ENCODE data around the gene MVK.
"Not testable (repeated sequence)": the region's sequence is repeated elsewhere in the genome, so short reads cannot be mapped to it uniquely, and the experiment has no call there.

Gene MVK

DNA sequence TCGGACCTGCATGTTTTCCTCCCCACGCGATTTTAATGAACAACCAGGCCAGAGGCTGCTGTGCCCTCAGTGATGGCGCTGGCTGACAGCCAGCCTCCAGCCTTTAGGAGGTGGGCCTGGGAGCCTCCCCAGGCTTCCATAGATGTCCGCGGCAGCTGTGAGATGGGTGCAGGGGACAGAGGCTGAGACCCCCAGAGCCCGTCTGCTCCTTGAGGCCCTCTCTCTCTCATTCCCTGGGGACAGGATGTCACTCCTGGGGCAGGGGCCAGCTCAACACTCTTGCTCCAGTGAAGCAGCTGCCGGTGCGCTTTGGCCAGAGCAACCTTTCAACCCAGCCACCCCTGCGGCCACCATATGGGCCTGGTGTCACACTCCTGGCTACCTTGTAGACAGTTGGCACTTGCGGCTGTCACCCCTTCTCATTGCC lies 24.8 kb downstream of the MVK start:
- DNase-seq (ENCODE audit: insufficient read length, low spot score) (no peak), FAIRE-seq (no peak)
- TF ChIP-seq TAF1 (IDR thresholded peaks at IDR 0.05; ENCODE audit: low read depth, low read length) (no peak), SPI1 (IDR thresholded peaks at IDR 0.05; ENCODE audit: low read depth, low read length) (no peak), POU2F2 (IDR thresholded peaks at IDR 0.05; ENCODE audit: low read depth, low read length) (no peak), PAX5 (IDR thresholded peaks at IDR 0.05; ENCODE audit: insufficient read depth, low read length, severe bottlenecking) (no peak), POLR2A (IDR thresholded peaks at IDR 0.05; ENCODE audit: low read depth, low read length) (no peak), POLR2AphosphoS5 (IDR thresholded peaks at IDR 0.05; ENCODE audit: low read depth, low read length) (no peak)

- no peak for TF ChIP-seq PAX5 (IDR thresholded peaks at IDR 0.05; ENCODE audit: insufficient read depth, low read length, severe bottlenecking)
- TF ChIP-seq POLR2A (IDR thresholded peaks at IDR 0.05; ENCODE audit: low read depth, low read length): no peak
- TF ChIP-seq POLR2AphosphoS5 (IDR thresholded peaks at IDR 0.05; ENCODE audit: low read depth, low read length): no peak
- TF ChIP-seq TAF1 (IDR thresholded peaks at IDR 0.05; ENCODE audit: low read depth, low read length): no peak
- DNase-seq (ENCODE audit: insufficient read length, low spot score) (no peak), FAIRE-seq (no peak)
These were observed 25.5 kb downstream of the MVK start for GRCh38 chr12:109599087-109599486.

- TF ChIP-seq POU2F2 (IDR thresholded peaks at IDR 0.05; ENCODE audit: low read depth, low read length): no peak
- no peak for TF ChIP-seq POLR2A (IDR thresholded peaks at IDR 0.05; ENCODE audit: low read depth, low read length)
- no peak for TF ChIP-seq PAX5 (IDR thresholded peaks at IDR 0.05; ENCODE audit: insufficient read depth, low read length, severe bottlenecking)
- no peak for TF ChIP-seq SPI1 (IDR thresholded peaks at IDR 0.05; ENCODE audit: low read depth, low read length)
- TF ChIP-seq TAF1 (IDR thresholded peaks at IDR 0.05; ENCODE audit: low read depth, low read length): no peak
- no peak for TF ChIP-seq POLR2AphosphoS5 (IDR thresholded peaks at IDR 0.05; ENCODE audit: low read depth, low read length)
- FAIRE-seq: no peak
- no peak for DNase-seq (ENCODE audit: insufficient read length, low spot score)
These were observed 26.9 kb downstream of the MVK start for GRCh38 chr12:109600481-109600880.

GRCh38 chr12:109600995-109601394 lies 27.4 kb downstream of the MVK start:
- TF ChIP-seq POLR2AphosphoS5 (IDR thresholded peaks at IDR 0.05; ENCODE audit: low read depth, low read length): no peak
- TF ChIP-seq POU2F2 (IDR thresholded peaks at IDR 0.05; ENCODE audit: low read depth, low read length): no peak
- no peak for TF ChIP-seq TAF1 (IDR thresholded peaks at IDR 0.05; ENCODE audit: low read depth, low read length)
- no peak for TF ChIP-seq SPI1 (IDR thresholded peaks at IDR 0.05; ENCODE audit: low read depth, low read length)
- no peak for FAIRE-seq
- DNase-seq (ENCODE audit: insufficient read length, low spot score): no peak

DNA sequence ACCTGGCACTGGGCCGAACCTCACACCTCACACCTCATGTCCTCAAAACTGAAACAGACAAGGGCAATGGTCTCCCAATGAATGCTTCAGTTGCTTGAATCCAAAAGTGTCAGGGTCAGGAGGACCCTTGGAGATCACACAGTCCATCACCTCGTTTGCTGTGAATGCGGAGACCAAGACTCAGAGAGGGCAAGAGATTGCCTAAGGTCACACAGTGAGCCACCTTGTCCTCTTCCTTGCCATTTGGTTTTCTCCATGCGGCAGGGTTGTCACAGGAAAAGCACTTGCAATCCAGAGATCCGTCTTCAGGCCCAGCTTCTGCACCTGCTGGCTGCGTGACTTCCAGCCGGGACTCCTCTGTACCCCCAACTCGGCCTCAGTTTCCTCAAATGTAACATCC lies 28.0 kb downstream of the MVK start:
- TF ChIP-seq SPI1 (IDR thresholded peaks at IDR 0.05; ENCODE audit: low read depth, low read length) (no peak), POLR2AphosphoS5 (IDR thresholded peaks at IDR 0.05; ENCODE audit: low read depth, low read length) (no peak), POLR2A (IDR thresholded peaks at IDR 0.05; ENCODE audit: low read depth, low read length) (no peak), PAX5 (IDR thresholded peaks at IDR 0.05; ENCODE audit: insufficient read depth, low read length, severe bottlenecking) (no peak), POU2F2 (IDR thresholded peaks at IDR 0.05; ENCODE audit: low read depth, low read length) (no peak), TAF1 (IDR thresholded peaks at IDR 0.05; ENCODE audit: low read depth, low read length) (no peak)
- DNase-seq (ENCODE audit: insufficient read length, low spot score) (no peak), FAIRE-seq (no peak)

DNA sequence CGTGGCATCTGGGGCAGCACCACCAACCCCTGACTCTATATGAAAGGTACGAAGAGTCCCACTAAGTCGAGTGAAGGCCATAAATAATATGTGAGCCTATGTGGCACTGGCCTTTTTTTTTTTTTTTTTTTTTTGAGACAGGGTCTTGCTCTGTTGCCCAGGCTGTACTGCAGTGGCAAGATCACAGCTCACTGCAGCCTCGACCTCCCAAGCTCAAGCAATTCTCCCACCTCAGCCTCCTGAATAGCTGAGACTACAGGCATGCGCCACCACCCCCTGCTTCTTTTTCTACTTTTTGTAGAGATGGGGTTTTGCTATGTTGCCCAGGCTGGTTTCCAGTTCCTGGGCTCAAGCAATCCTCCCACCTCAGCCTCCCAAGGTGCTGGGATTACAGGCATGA lies 28.5 kb downstream of the MVK start:
- FAIRE-seq; DNase-seq (ENCODE audit: insufficient read length, low spot score): not testable (repeated sequence)

DNA sequence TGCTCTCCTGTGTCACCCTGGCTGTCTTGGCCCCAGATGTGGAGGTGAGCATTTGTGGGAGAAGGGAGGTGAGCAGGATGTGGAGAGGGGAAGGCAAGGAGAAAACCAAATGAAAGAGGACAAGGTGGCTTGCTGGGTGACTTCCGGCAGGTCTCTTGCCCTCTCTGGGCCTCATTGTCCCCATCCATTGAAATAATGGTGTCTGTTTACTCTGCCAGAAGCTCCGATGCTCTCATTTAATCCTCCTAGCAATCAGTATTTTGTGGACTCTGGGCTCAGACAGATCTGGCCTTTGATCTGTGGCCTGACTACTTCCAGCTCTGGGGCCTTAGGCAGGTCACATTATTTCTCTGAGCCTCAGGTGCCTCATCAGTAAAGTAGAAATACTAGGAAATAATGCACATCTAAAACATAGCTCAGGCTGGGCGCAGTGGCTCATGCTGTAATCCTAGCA lies 30.6 kb downstream of the MVK start:
- DNase-seq (ENCODE audit: insufficient read length, low spot score): no peak
- FAIRE-seq: no peak
- no peak for TF ChIP-seq POU2F2 (IDR thresholded peaks at IDR 0.05; ENCODE audit: low read depth, low read length)
- no peak for TF ChIP-seq POLR2A (IDR thresholded peaks at IDR 0.05; ENCODE audit: low read depth, low read length)
- TF ChIP-seq SPI1 (IDR thresholded peaks at IDR 0.05; ENCODE audit: low read depth, low read length): no peak
- TF ChIP-seq PAX5 (IDR thresholded peaks at IDR 0.05; ENCODE audit: insufficient read depth, low read length, severe bottlenecking): no peak
- TF ChIP-seq POLR2AphosphoS5 (IDR thresholded peaks at IDR 0.05; ENCODE audit: low read depth, low read length): no peak
- TF ChIP-seq TAF1 (IDR thresholded peaks at IDR 0.05; ENCODE audit: low read depth, low read length): no peak

GRCh38 chr12:109605016-109605415 lies 31.4 kb downstream of the MVK start:
- no peak for FAIRE-seq
- no peak for DNase-seq (ENCODE audit: insufficient read length, low spot score)
- TF ChIP-seq PAX5 (IDR thresholded peaks at IDR 0.05; ENCODE audit: insufficient read depth, low read length, severe bottlenecking) (no peak), POLR2A (IDR thresholded peaks at IDR 0.05; ENCODE audit: low read depth, low read length) (no peak), POLR2AphosphoS5 (IDR thresholded peaks at IDR 0.05; ENCODE audit: low read depth, low read length) (no peak), TAF1 (IDR thresholded peaks at IDR 0.05; ENCODE audit: low read depth, low read length) (no peak), SPI1 (IDR thresholded peaks at IDR 0.05; ENCODE audit: low read depth, low read length) (no peak), POU2F2 (IDR thresholded peaks at IDR 0.05; ENCODE audit: low read depth, low read length) (no peak)

- no peak for DNase-seq (ENCODE audit: insufficient read length, low spot score)
- FAIRE-seq: no peak
- TF ChIP-seq PAX5 (IDR thresholded peaks at IDR 0.05; ENCODE audit: insufficient read depth, low read length, severe bottlenecking) (no peak), POU2F2 (IDR thresholded peaks at IDR 0.05; ENCODE audit: low read depth, low read length) (no peak), POLR2A (IDR thresholded peaks at IDR 0.05; ENCODE audit: low read depth, low read length) (no peak), POLR2AphosphoS5 (IDR thresholded peaks at IDR 0.05; ENCODE audit: low read depth, low read length) (no peak), TAF1 (IDR thresholded peaks at IDR 0.05; ENCODE audit: low read depth, low read length) (no peak), SPI1 (IDR thresholded peaks at IDR 0.05; ENCODE audit: low read depth, low read length) (no peak)
These were observed 32.1 kb downstream of the MVK start for GRCh38 chr12:109605599-109606228.

- FAIRE-seq (no peak), DNase-seq (ENCODE audit: insufficient read length, low spot score) (no peak)
- TF ChIP-seq SPI1 (IDR thresholded peaks at IDR 0.05; ENCODE audit: low read depth, low read length) (no peak), POU2F2 (IDR thresholded peaks at IDR 0.05; ENCODE audit: low read depth, low read length) (no peak), POLR2A (IDR thresholded peaks at IDR 0.05; ENCODE audit: low read depth, low read length) (no peak), POLR2AphosphoS5 (IDR thresholded peaks at IDR 0.05; ENCODE audit: low read depth, low read length) (no peak), TAF1 (IDR thresholded peaks at IDR 0.05; ENCODE audit: low read depth, low read length) (no peak), PAX5 (IDR thresholded peaks at IDR 0.05; ENCODE audit: insufficient read depth, low read length, severe bottlenecking) (no peak)
These were observed 32.9 kb downstream of the MVK start for GRCh38 chr12:109606320-109607028.

Data from GM12891 (cell line).